RPMI7951 (cell line): ENCODE data around the gene CARD16. TPM values are rescaled to one million over a fixed set of nuclear protein-coding genes. Genes with fewer than 3 reads are reported as not detected.

Source experiments
- DNase-seq: peaks from one replicate; pipeline ENCODE4 v3.0.0-alpha.2; 2012; ENCODE audit warnings: low read depth
- total RNA-seq: library from RNA; depleted of rRNA; stranded (reverse); fragments of >200 nt; shearing (Covaris generic); gene quantifications from 2 replicates; pipeline ENCODE4 v1.2.3, GENCODE V29; 2014; rRNA removed

The CARD16 gene
- total RNA-seq, 1 experiment from 2014 or later, result 22.5 TPM

GRCh38 chr11:104995001-104995408, 50.1 kb downstream of the CARD16 start:
- DNase-seq, result peak; percentile 7

GRCh38 chr11:104992781-104993180, 52.4 kb downstream of the CARD16 start:
- no peak for DNase-seq

GRCh38 chr11:104991994-104992393, 53.1 kb downstream of the CARD16 start:
- no peak for DNase-seq

Other genes starting within 250 kb of the CARD16 start
- gene CASP12, start 146.9 kb downstream of the CARD16 start, total RNA-seq, result not detected in 2 replicates
- 79.4 and 90.2 TPM in 2 replicates for gene CASP4, start 76.8 kb downstream of the CARD16 start, total RNA-seq
- not detected in 2 replicates for gene CASP5, start 22.2 kb downstream of the CARD16 start, total RNA-seq
- gene CASP1, start 10.2 kb downstream of the CARD16 start, total RNA-seq, result 14.8 and 16.6 TPM in 2 replicates
- not detected in 2 replicates for gene CARD18, start 94.4 kb upstream of the CARD16 start, total RNA-seq